ENCODE results near the gene RNH1.

Gene RNH1

DNA sequence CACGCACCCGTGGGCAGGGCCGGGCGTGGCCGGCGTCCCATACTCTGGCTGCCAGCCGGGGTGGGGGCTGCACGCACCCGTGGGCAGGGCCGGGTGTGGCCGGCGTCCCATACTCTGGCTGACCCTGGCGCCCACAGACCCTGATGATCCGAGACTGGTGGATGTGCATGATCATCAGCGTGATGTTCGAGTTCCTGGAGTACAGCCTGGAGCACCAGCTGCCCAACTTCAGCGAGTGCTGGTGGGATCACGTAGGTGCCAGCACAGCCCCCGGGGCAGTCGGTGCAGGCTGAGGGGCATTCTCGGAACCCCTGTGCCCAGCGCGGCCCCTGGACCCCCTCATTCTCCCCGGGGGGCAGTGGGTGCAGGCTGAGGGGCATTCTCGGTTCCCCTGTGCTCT is 19.0 kb downstream of the RNH1 start:
- intact Hi-C loops (cut with DNase I; ENCODE audit: low total_unique reads): no loop called here
- no peak for TF ChIP-seq CTCF (IDR thresholded peaks at IDR 0.05)

GRCh38 chr11:487571-488021 is 19.4 kb downstream of the RNH1 start:
- DNase-seq: no peak
- H3K4me3 ChIP-seq: no peak overlapping the region
- no peak for TF ChIP-seq CTCF (IDR thresholded peaks at IDR 0.05)
- no peak overlapping the region for H3K27ac ChIP-seq
- no peaks in the 10 kb centered on the region for H3K27me3 ChIP-seq
- H3K4me1 ChIP-seq: no peaks in the 10 kb centered on the region
- intact Hi-C loops (cut with DNase I; ENCODE audit: low total_unique reads): no loop called here
- peaks cover 4 to 56% (median 18%) of the 10 kb centered on the region in 3 donors for H3K36me3 ChIP-seq
- no peaks in the 10 kb centered on the region for H3K9me3 ChIP-seq

More for the DNA sequence above, 19.0 kb downstream of the RNH1 start:
- Histone ChIP-seq H3K4me1 (no peaks in the 10 kb centered on the region), H3K27ac (no peak overlapping the region), H3K27me3 (no peaks in the 10 kb centered on the region), H3K9me3 (no peaks in the 10 kb centered on the region), H3K36me3 (peaks cover 4 to 61% (median 18%) of the 10 kb centered on the region in 3 donors), H3K4me3 (no peak overlapping the region)
- no peak for DNase-seq

- Histone ChIP-seq H3K36me3 (peaks cover 3 to 45% (median 16%) of the 10 kb centered on the region in 3 donors), H3K27me3 (no peaks in the 10 kb centered on the region), H3K4me3 (no peak overlapping the region), H3K4me1 (no peaks in the 10 kb centered on the region), H3K9me3 (no peaks in the 10 kb centered on the region), H3K27ac (no peak overlapping the region)
- no peak for TF ChIP-seq CTCF (IDR thresholded peaks at IDR 0.05)
- intact Hi-C loops (cut with DNase I; ENCODE audit: low total_unique reads): no loop called here
- no peak for DNase-seq
Observed at GRCh38 chr11:486189-486588, 20.9 kb downstream of the RNH1 start.

- DNase-seq: no peak
- Histone ChIP-seq H3K27me3 (no peaks in the 10 kb centered on the region), H3K9me3 (no peaks in the 10 kb centered on the region), H3K4me3 (no peak overlapping the region), H3K36me3 (peaks cover 0 to 30% (median 5%) of the 10 kb centered on the region in 3 donors), H3K4me1 (no peaks in the 10 kb centered on the region), H3K27ac (no peak overlapping the region)
- intact Hi-C loops (cut with DNase I; ENCODE audit: low total_unique reads): no loop called here
- TF ChIP-seq CTCF (IDR thresholded peaks at IDR 0.05): no peak
Observed at GRCh38 chr11:484616-485015, 22.4 kb downstream of the RNH1 start.

- no peak for DNase-seq
- Histone ChIP-seq H3K36me3 (peaks cover 0 to 10% (median 10%) of the 10 kb centered on the region in 3 donors), H3K4me3 (no peak overlapping the region), H3K4me1 (no peaks in the 10 kb centered on the region), H3K27me3 (no peaks in the 10 kb centered on the region), H3K9me3 (no peaks in the 10 kb centered on the region), H3K27ac (no peak overlapping the region)
- TF ChIP-seq CTCF (IDR thresholded peaks at IDR 0.05): no peak
- intact Hi-C loops (cut with DNase I; ENCODE audit: low total_unique reads): no loop called here
Observed at GRCh38 chr11:479311-479710, 27.7 kb downstream of the RNH1 start.
